Neural cell (in vitro differentiated cells): ENCODE measurements around the gene CFAP58. TPM values are rescaled to one million over a fixed set of nuclear protein-coding genes. Genes with fewer than 3 reads are reported as not detected.

Experiments used
- H2AFZ ChIP-seq: fragments of 200-600, 300-800 bp; sonication (generic), shearing (Covaris generic); 2 replicates; pipeline ENCODE4 v1.6.0; 2014; ENCODE audit warnings: low read depth, mild to moderate bottlenecking, antibody characterized with exemption, low read length, moderate library complexity
- H3F3A ChIP-seq: fragments of 200-600 bp; shearing (Covaris generic); 2 replicates; pipeline ENCODE4 v1.6.1; 2016; ENCODE audit warnings: mild to moderate bottlenecking, moderate library complexity, mixed read lengths, antibody characterized with exemption, low read length; ENCODE audit not compliant: insufficient read depth, poor library complexity, severe bottlenecking
- H3K27ac ChIP-seq: fragments of 200-600, 300-800 bp; sonication (generic), shearing (Covaris generic); 2 replicates; pipeline ENCODE4 v1.5.1; 2014; ENCODE audit warnings: mild to moderate bottlenecking, low read length, moderate library complexity
- H3K27me3 ChIP-seq: fragments of 300-800, 200-600 bp; sonication (generic), shearing (Covaris generic); 2 replicates; pipeline ENCODE4 v1.6.0; 2014; ENCODE audit warnings: mild to moderate bottlenecking, low read depth, low read length, moderate library complexity; ENCODE audit not compliant: insufficient read depth
- H3K36me3 ChIP-seq: fragments of 300-800, 200-600 bp; sonication (generic), shearing (Covaris generic); 2 replicates; pipeline ENCODE4 v1.5.1; 2014; ENCODE audit warnings: mild to moderate bottlenecking, antibody characterized with exemption, low read length, moderate library complexity; ENCODE audit not compliant: insufficient read depth
- H3K4me2 ChIP-seq: fragments of 300-800, 200-600 bp; sonication (generic), shearing (Covaris generic); 2 replicates; pipeline ENCODE4 v1.6.0; 2014; ENCODE audit warnings: mild to moderate bottlenecking, low read length
- H3K4me3 ChIP-seq: fragments of 300-800, 200-600 bp; sonication (generic), shearing (Covaris generic); 2 replicates; pipeline ENCODE4 v1.5.1; 2014; ENCODE audit warnings: mild to moderate bottlenecking, low read length, moderate library complexity
- H3K79me2 ChIP-seq: fragments of 200-600 bp; shearing (Covaris generic); replicated peaks from 2 replicates; pipeline ENCODE4 v1.6.0; 2014; ENCODE audit warnings: mild to moderate bottlenecking, low read length, moderate library complexity; ENCODE audit not compliant: insufficient read depth
- H3K9ac ChIP-seq: fragments of 300-800, 200-600 bp; sonication (generic), shearing (Covaris generic); 2 replicates; pipeline ENCODE4 v1.6.1; 2016; ENCODE audit warnings: mild to moderate bottlenecking, low read length, mixed read lengths
- H3K9me2 ChIP-seq: fragments of 200-600 bp; shearing (Covaris generic); 2 replicates; pipeline ENCODE4 v1.6.1; 2016; ENCODE audit warnings: mild to moderate bottlenecking, low read length, mixed read lengths; ENCODE audit not compliant: insufficient read depth
- H3K9me3 ChIP-seq: fragments of 200-600, 300-800 bp; sonication (generic), shearing (Covaris generic); 2 replicates; pipeline ENCODE4 v1.6.1; 2016; ENCODE audit warnings: mild to moderate bottlenecking, mixed run types, low read length, moderate library complexity, mixed read lengths
- H4K20me1 ChIP-seq: fragments of 200-600 bp; shearing (Covaris generic); 2 replicates; pipeline ENCODE4 v1.6.1; 2016; ENCODE audit warnings: mild to moderate bottlenecking, mixed run types; ENCODE audit not compliant: insufficient read depth
- EP300 ChIP-seq: fragments of 450-650 bp; conservative IDR thresholded peaks from 2 replicates; pipeline ENCODE4 v1.6.1; 2014; ENCODE audit warnings: antibody characterized with exemption, mild to moderate bottlenecking, moderate library complexity; ENCODE audit not compliant: poor library complexity, severe bottlenecking
- EZH2 ChIP-seq: fragments of 200-600, 300-800 bp; shearing (Covaris generic), sonication (generic); IDR thresholded peaks from 2 replicates; pipeline ENCODE4 v1.6.1; 2014; ENCODE audit warnings: antibody characterized with exemption, low read length, borderline replicate concordance, mild to moderate bottlenecking; ENCODE audit not compliant: insufficient read depth, poor library complexity, severe bottlenecking
- MXI1 ChIP-seq: fragments of 450-650 bp; conservative IDR thresholded peaks from 2 replicates; pipeline ENCODE4 v1.6.1; 2014; ENCODE audit warnings: antibody characterized with exemption, mild to moderate bottlenecking; ENCODE audit not compliant: poor library complexity, severe bottlenecking
- POLR2AphosphoS5 ChIP-seq: IDR thresholded peaks from 2 replicates; pipeline ENCODE4 v1.6.1; 2012
- RAD21 ChIP-seq: fragments of 450-650 bp; conservative IDR thresholded peaks from 2 replicates; pipeline ENCODE4 v1.6.1; 2014; ENCODE audit warnings: antibody characterized with exemption, mild to moderate bottlenecking, moderate library complexity
- SMC3 ChIP-seq: fragments of 450-650 bp; conservative IDR thresholded peaks from 2 replicates; pipeline ENCODE4 v1.6.1; 2014; ENCODE audit warnings: antibody characterized with exemption, mild to moderate bottlenecking, moderate library complexity; ENCODE audit not compliant: poor library complexity
- TAF1 ChIP-seq: IDR thresholded peaks from 2 replicates; pipeline ENCODE4 v1.6.1; 2012; ENCODE audit warnings: low read depth
- polyA plus RNA-seq: library from polyadenylated mRNA; depleted of rRNA; stranded (reverse); fragments of >200 nt; gene quantifications from 2 replicates; pipeline ENCODE4 v1.2.3, GENCODE V29; 2014
- TF ChIP-seq, protein P1 (sequence below): fragments of 450-650 bp; IDR thresholded peaks from 2 replicates; pipeline ENCODE4 v1.5.1; 2014; ENCODE audit warnings: antibody characterized with exemption, mild to moderate bottlenecking, moderate library complexity; ENCODE audit not compliant: poor library complexity, severe bottlenecking
- TF ChIP-seq, protein P2 (sequence below): IDR thresholded peaks from 2 replicates; pipeline ENCODE4 v1.6.1; 2012; ENCODE audit warnings: borderline replicate concordance

CFAP58 gene
- polyA plus RNA-seq, 1 donor from 2014 or later = not detected

- no peak overlapping the region for H3K9ac ChIP-seq
- no peaks in the 10 kb centered on the region for H3K36me3 ChIP-seq
- H4K20me1 ChIP-seq = no peaks in the 10 kb centered on the region
- H3K27ac ChIP-seq = no peak overlapping the region
- no peaks in the 10 kb centered on the region for H3F3A ChIP-seq
- H3K4me2 ChIP-seq = no peak overlapping the region
- no peaks in the 10 kb centered on the region for H3K27me3 ChIP-seq
- no peak overlapping the region for H3K4me3 ChIP-seq
- no peak for TF ChIP-seq EP300
- TF ChIP-seq, protein P1, sequence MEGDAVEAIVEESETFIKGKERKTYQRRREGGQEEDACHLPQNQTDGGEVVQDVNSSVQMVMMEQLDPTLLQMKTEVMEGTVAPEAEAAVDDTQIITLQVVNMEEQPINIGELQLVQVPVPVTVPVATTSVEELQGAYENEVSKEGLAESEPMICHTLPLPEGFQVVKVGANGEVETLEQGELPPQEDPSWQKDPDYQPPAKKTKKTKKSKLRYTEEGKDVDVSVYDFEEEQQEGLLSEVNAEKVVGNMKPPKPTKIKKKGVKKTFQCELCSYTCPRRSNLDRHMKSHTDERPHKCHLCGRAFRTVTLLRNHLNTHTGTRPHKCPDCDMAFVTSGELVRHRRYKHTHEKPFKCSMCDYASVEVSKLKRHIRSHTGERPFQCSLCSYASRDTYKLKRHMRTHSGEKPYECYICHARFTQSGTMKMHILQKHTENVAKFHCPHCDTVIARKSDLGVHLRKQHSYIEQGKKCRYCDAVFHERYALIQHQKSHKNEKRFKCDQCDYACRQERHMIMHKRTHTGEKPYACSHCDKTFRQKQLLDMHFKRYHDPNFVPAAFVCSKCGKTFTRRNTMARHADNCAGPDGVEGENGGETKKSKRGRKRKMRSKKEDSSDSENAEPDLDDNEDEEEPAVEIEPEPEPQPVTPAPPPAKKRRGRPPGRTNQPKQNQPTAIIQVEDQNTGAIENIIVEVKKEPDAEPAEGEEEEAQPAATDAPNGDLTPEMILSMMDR = no peak
- no peak for TF ChIP-seq EZH2
- no peak for TF ChIP-seq SMC3
- no peak for TF ChIP-seq POLR2AphosphoS5
- no peak for TF ChIP-seq MXI1
- TF ChIP-seq, protein P2, sequence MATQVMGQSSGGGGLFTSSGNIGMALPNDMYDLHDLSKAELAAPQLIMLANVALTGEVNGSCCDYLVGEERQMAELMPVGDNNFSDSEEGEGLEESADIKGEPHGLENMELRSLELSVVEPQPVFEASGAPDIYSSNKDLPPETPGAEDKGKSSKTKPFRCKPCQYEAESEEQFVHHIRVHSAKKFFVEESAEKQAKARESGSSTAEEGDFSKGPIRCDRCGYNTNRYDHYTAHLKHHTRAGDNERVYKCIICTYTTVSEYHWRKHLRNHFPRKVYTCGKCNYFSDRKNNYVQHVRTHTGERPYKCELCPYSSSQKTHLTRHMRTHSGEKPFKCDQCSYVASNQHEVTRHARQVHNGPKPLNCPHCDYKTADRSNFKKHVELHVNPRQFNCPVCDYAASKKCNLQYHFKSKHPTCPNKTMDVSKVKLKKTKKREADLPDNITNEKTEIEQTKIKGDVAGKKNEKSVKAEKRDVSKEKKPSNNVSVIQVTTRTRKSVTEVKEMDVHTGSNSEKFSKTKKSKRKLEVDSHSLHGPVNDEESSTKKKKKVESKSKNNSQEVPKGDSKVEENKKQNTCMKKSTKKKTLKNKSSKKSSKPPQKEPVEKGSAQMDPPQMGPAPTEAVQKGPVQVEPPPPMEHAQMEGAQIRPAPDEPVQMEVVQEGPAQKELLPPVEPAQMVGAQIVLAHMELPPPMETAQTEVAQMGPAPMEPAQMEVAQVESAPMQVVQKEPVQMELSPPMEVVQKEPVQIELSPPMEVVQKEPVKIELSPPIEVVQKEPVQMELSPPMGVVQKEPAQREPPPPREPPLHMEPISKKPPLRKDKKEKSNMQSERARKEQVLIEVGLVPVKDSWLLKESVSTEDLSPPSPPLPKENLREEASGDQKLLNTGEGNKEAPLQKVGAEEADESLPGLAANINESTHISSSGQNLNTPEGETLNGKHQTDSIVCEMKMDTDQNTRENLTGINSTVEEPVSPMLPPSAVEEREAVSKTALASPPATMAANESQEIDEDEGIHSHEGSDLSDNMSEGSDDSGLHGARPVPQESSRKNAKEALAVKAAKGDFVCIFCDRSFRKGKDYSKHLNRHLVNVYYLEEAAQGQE = no peak
- TF ChIP-seq TAF1 = no peak
- TF ChIP-seq RAD21 = no peak
- no peaks in the 10 kb centered on the region for H3K79me2 ChIP-seq
- no peak overlapping the region for H2AFZ ChIP-seq
- no peaks in the 10 kb centered on the region for H3K9me2 ChIP-seq
- no peaks in the 10 kb centered on the region for H3K9me3 ChIP-seq
Measured at GRCh38 chr10:104498347-104499081, 144.9 kb downstream of the CFAP58 start.

DNA sequence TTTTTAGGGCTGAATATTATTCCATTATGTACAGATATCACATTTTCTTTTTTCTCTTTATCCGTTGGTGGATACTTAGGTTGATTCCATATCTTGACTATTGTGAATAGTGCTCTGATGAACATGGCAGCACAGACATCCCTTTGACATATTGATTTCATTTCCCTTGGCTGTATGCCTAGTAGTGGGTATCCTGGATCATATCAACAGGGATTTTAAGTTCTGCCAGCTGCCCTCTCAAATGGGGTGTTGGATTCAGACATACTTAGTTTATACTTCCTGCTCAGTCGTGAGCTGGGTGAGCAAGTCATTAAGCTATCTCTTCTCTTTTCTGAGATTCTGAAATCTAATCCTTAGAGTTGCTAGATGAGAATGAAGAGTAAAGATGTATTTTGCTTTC, 147.8 kb downstream of the CFAP58 start:
- TF ChIP-seq, protein P2 = no peak
- TF ChIP-seq RAD21 (no peak), EP300 (no peak), TAF1 (no peak), MXI1 (no peak), EZH2 (no peak), POLR2AphosphoS5 (no peak), SMC3 (no peak)
- TF ChIP-seq, protein P1 = no peak
- Histone ChIP-seq H3K4me2 (no peak overlapping the region), H3K9me2 (no peaks in the 10 kb centered on the region), H3K27me3 (no peaks in the 10 kb centered on the region), H4K20me1 (no peaks in the 10 kb centered on the region), H3K27ac (no peak overlapping the region), H3K9ac (no peak overlapping the region), H3K36me3 (no peaks in the 10 kb centered on the region), H3K9me3 (no peaks in the 10 kb centered on the region), H3K4me3 (no peak overlapping the region), H3K79me2 (no peaks in the 10 kb centered on the region), H2AFZ (no peak overlapping the region), H3F3A (no peaks in the 10 kb centered on the region)
